Heart left ventricle (tissue), 13 donors: ENCODE measurements around the gene WNT8B.

ENCODE experiments used
- POLR2A ChIP-seq, 2 donors: fragments of 450-650 bp; IDR thresholded peaks; one replicate each; pipeline ENCODE4 v1.6.1; 2017; ENCODE audit warnings: antibody characterized with exemption in 2 of 2, mild to moderate bottlenecking in 2 of 2, moderate library complexity in 2 of 2
- TF ChIP-seq, protein P1 (sequence below), 12 donors: fragments of 200-600 bp; sonication (generic) in 4 of 12; IDR thresholded peaks; one replicate each; pipeline versions ENCODE4 v1.5.0 to v1.8.0; 2018 to 2022; ENCODE audit warnings: antibody characterized with exemption in 12 of 12, mild to moderate bottlenecking in 5 of 12
- donor health status: ischemic (EF 13 %, LVEDD 7.1; RV severe dilation, severe dysfunction).
- donor health status: DM: no; HTN: yes; CAD: no.
- donor health status: DM: no; HTN: no; CAD: no.
- donor health status: ischemic (EF 25% LVEDD 6.9; RV normal size, moderate dysfunction).
- donor health status: ischemic (EF 25% LVEDD 5.7; RV mildly dilated, moderate dysfunction).
- donor health status: ischemic (EF 35%, LVEDD 5.7; RV mildly dilated, moderate dysfunction).
- donor health status: nonischemic (EF 11% LVEDD 7.7; RV severe dilation, severe dysfunction).
- donor health status: DM: yes; HTN: yes; CAD: no.
- donor health status: PGD.
- donor health status: ischemic (EF 29% LVEDD 5.4; RV normal size, mild dysfunction).
- donor health status: nonischemic (EF 23%, LVEDD 6.1; RV moderate dilation, normal function).

- TF ChIP-seq, protein P1, sequence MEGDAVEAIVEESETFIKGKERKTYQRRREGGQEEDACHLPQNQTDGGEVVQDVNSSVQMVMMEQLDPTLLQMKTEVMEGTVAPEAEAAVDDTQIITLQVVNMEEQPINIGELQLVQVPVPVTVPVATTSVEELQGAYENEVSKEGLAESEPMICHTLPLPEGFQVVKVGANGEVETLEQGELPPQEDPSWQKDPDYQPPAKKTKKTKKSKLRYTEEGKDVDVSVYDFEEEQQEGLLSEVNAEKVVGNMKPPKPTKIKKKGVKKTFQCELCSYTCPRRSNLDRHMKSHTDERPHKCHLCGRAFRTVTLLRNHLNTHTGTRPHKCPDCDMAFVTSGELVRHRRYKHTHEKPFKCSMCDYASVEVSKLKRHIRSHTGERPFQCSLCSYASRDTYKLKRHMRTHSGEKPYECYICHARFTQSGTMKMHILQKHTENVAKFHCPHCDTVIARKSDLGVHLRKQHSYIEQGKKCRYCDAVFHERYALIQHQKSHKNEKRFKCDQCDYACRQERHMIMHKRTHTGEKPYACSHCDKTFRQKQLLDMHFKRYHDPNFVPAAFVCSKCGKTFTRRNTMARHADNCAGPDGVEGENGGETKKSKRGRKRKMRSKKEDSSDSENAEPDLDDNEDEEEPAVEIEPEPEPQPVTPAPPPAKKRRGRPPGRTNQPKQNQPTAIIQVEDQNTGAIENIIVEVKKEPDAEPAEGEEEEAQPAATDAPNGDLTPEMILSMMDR (IDR thresholded peaks at IDR 0.05) = no peak
- no peak for TF ChIP-seq POLR2A (IDR thresholded peaks at IDR 0.05)
These were observed 58.0 kb downstream of the WNT8B start for GRCh38 chr10:100520811-100521210.
